Thyroid gland (tissue), 4 donors: Measurements from ENCODE around the gene LRIG1. TPM values are rescaled to one million over a fixed set of nuclear protein-coding genes. Genes with fewer than 3 reads are reported as not detected.

Experiments
- DNase-seq, 2 donors: peaks; one replicate each; pipeline ENCODE4 v3.0.0-alpha.2; 2019
- H3K27ac ChIP-seq, 3 donors: fragments of 200-600 bp; sonication (generic); 1 replicate in 2 of 3; 2 replicates in 1 of 3; pipeline ENCODE4 v1.5.1; 2016 to 2019; ENCODE audit warnings: mild to moderate bottlenecking in 1 of 3, moderate library complexity in 1 of 3
- H3K27me3 ChIP-seq: fragments of 200-600 bp; sonication (generic); one replicate; pipeline ENCODE4 v1.5.1; 2019
- H3K36me3 ChIP-seq, 2 donors: fragments of 200-600 bp; sonication (generic); one replicate each; pipeline ENCODE4 v1.5.1; 2016 to 2019
- H3K4me1 ChIP-seq, 2 donors: fragments of 200-600 bp; sonication (generic); one replicate each; pipeline ENCODE4 v1.5.1; 2017 to 2019
- H3K4me3 ChIP-seq, 3 donors: fragments of 200-600 bp; sonication (generic); replicated peaks in 1 of 3; 1 replicate in 2 of 3; 2 replicates in 1 of 3; pipeline ENCODE4 v1.5.1; 2016; ENCODE audit warnings: mild to moderate bottlenecking in 1 of 3
- H3K9me3 ChIP-seq: fragments of 200-600 bp; sonication (generic); one replicate; pipeline ENCODE4 v1.5.1; 2017
- POLR2A ChIP-seq, 2 donors: fragments of 450-650 bp; IDR thresholded peaks; one replicate each; pipeline ENCODE4 v1.6.1; 2017; ENCODE audit warnings: antibody characterized with exemption in 2 of 2, mild to moderate bottlenecking in 2 of 2, moderate library complexity in 1 of 2
- WGBS, 2 donors: methylation state at CpG; one replicate each; pipeline ENCODE4 v1.1.5; 2017; 5-methylcytosine and 5-hydroxymethylcytosine counted together
- intact Hi-C: fragments of 100-400 bp; cut with DNase I; formaldehyde crosslinking; loops from one replicate; pipeline ENCODE4 v1.15.1; 2023
- total RNA-seq, 4 donors: library from RNA; depleted of rRNA; stranded (reverse); fragments of >200 nt; gene quantifications; one replicate each; pipeline ENCODE4 v1.2.3, GENCODE V29; 2016
- TF ChIP-seq, protein P1 (sequence below), 6 experiments: fragments of 200-600 bp in 3 of 6; fragments of 450-650 bp in 3 of 6; sonication (generic) in 3 of 6; IDR thresholded peaks; one replicate each; pipeline ENCODE4 v1.5.1; 2016 to 2019; ENCODE audit warnings: antibody characterized with exemption in 6 of 6, mild to moderate bottlenecking in 2 of 6, inconsistent platforms in 1 of 6, moderate library complexity in 1 of 6

LRIG1 gene
- total RNA-seq, 4 donors from 2014 or later, result 45.8 to 69.7 (median 61.7) TPM

DNA sequence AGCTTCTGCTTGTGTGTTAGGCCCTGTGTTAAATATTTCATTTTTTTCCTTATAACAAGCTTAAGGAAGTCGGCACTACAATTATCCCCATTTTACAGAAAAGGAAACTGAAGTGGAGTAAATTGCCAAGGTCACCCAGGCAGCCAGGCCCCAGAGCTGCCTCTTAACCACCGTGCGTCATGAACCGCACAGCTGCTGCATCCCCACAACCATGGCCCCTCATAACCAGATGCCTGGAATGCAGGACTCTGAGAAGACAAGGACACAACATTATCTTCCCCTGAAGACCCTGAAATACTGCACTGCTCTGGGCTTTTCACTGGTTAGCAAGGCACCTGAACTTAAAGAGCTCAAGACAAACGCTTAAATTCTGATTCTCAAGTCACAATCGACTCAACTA is 14.6 kb downstream of the LRIG1 start:
- no peak for DNase-seq
- no peaks in the 10 kb centered on the region for H3K36me3 ChIP-seq
- no peaks in the 10 kb centered on the region for H3K27me3 ChIP-seq
- intact Hi-C loops, result no loop called here
- no peaks in the 10 kb centered on the region for H3K9me3 ChIP-seq
- H3K4me1 ChIP-seq, result peaks cover 54 to 73% of the 10 kb centered on the region in 2 donors
- peak overlapping the region in 2 of 3 donors; percentile 18 to 24 for H3K27ac ChIP-seq
- TF ChIP-seq, protein P1, sequence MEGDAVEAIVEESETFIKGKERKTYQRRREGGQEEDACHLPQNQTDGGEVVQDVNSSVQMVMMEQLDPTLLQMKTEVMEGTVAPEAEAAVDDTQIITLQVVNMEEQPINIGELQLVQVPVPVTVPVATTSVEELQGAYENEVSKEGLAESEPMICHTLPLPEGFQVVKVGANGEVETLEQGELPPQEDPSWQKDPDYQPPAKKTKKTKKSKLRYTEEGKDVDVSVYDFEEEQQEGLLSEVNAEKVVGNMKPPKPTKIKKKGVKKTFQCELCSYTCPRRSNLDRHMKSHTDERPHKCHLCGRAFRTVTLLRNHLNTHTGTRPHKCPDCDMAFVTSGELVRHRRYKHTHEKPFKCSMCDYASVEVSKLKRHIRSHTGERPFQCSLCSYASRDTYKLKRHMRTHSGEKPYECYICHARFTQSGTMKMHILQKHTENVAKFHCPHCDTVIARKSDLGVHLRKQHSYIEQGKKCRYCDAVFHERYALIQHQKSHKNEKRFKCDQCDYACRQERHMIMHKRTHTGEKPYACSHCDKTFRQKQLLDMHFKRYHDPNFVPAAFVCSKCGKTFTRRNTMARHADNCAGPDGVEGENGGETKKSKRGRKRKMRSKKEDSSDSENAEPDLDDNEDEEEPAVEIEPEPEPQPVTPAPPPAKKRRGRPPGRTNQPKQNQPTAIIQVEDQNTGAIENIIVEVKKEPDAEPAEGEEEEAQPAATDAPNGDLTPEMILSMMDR (IDR thresholded peaks at IDR 0.05), result no peak
- no peak for TF ChIP-seq POLR2A (IDR thresholded peaks at IDR 0.05)
- H3K4me3 ChIP-seq, result no peak overlapping the region
- 85 to 88% methylated on average over 6 of the region's 6 CpGs for WGBS, 2 donors

DNA sequence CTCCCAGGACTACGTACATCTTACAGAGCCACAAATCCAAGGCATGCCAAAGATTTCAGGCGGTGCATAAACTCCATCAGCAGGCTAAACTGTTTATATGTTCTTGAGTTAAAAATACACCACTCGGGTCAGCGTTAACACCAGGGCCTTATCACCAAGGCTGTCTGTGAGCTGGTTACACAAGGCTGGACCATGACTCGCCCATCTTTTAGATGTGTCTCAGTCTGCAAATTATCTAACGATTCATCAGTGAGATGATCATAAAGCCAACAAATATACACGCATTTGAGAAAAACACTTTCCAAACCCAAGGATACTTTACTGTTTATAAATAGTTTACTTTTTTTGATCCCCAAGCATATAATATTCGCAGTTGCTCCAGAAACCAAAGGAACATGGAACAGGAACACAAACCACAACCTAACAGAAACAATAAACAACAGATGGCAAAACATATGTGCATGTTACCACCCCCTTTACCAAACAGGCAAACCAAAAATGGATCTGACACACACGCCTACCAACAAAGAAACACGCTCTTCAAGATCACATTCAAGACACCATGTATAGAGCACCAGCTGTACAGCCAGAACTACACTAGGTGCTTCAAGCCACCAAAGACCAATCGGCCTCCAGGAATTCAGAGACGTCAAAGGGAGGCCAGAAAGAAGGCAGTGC is 15.4 kb downstream of the LRIG1 start:
- no peak overlapping the region for H3K4me3 ChIP-seq
- no peak for DNase-seq
- peaks cover 50 to 73% of the 10 kb centered on the region in 2 donors for H3K4me1 ChIP-seq
- H3K27ac ChIP-seq, result no peak overlapping the region
- WGBS, 2 donors, result 90% methylated on average over 12 of the region's 12 CpGs
- no peak for TF ChIP-seq POLR2A (IDR thresholded peaks at IDR 0.05)
- TF ChIP-seq, protein P1 (IDR thresholded peaks at IDR 0.05), result no peak
- no peaks in the 10 kb centered on the region for H3K27me3 ChIP-seq
- no peaks in the 10 kb centered on the region for H3K36me3 ChIP-seq
- H3K9me3 ChIP-seq, result no peaks in the 10 kb centered on the region
- intact Hi-C loops, result no loop called here

DNA sequence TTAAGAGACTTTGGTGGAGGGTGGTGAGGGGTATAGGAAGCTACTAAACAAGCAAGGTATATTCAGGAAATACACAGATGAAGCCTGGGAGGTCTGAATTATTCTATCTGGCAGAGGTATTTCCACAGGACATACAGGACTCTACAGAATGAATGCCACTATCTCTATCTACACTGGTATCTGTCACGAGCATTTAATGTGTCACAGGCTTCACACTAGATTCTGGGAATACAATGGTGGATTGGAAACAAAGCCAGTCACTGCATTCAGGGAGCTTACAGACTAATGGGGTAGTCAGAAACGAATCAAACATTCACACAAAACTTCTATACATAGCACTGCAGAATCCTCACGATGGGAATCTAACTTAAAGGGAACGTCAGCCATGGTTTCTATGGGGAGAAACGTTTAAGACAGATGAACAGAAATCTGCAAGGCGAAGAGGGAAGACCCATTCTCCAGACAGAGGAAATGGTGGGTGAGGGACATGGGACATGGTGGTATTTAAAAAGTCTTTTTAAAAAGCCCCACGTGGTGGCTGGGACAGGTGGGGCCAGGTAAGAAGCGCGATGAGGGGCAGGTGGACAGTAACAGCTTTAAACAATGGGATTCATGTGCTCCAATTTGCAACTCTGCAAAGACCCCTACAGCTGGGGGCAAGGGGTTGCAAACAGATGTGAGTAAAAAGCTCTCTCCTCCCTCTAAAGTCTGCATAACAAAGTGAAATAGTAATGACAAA is 16.5 kb downstream of the LRIG1 start:
- H3K4me1 ChIP-seq, result peaks cover 42 to 63% of the 10 kb centered on the region in 2 donors
- 89% methylated on average over 9 of the region's 9 CpGs for WGBS, 2 donors
- no peaks in the 10 kb centered on the region for H3K36me3 ChIP-seq
- no peak for DNase-seq
- H3K27me3 ChIP-seq, result no peaks in the 10 kb centered on the region
- intact Hi-C loops, result no loop called here
- no peaks in the 10 kb centered on the region for H3K9me3 ChIP-seq
- H3K27ac ChIP-seq, result peak overlapping the region in 2 of 3 donors; percentile 79 to 80
- H3K4me3 ChIP-seq, result no peak overlapping the region
- TF ChIP-seq, protein P1 (IDR thresholded peaks at IDR 0.05), result no peak
- TF ChIP-seq POLR2A (IDR thresholded peaks at IDR 0.05), result no peak

DNA sequence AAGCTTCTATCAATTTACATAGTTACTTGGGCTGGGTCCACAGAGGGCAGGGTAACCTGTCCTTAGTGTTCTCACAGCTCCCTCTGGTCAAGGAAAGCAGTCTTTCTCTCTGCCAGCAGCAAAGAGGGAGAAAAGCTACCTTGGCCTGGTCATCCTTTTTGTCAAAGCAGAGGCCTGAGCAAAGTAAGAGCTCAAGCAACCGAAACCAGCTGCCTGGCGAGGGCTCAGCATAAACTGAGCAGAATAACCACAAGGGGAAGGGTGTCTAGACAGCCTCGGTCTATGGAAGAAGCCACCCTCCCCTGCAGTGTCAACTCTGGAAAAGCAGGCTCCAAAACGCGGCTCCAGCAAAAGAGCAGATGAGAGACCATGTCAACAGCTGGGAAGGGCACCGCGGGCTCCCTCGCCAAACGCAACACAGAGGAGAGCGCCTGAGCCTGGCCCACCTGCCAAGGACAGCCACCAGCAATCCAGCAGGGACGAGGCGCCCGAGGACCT is 17.4 kb downstream of the LRIG1 start:
- Histone ChIP-seq H3K36me3 (no peaks in the 10 kb centered on the region), H3K4me1 (peaks cover 42 to 61% of the 10 kb centered on the region in 2 donors), H3K9me3 (no peaks in the 10 kb centered on the region), H3K4me3 (no peak overlapping the region), H3K27ac (peak overlapping the region; percentile 78 to 80 (median 79)), H3K27me3 (no peaks in the 10 kb centered on the region)
- TF ChIP-seq, protein P1 (IDR thresholded peaks at IDR 0.05), result peak in 1 of 6 experiments; percentile 18
- TF ChIP-seq POLR2A (IDR thresholded peaks at IDR 0.05), result no peak
- peak; percentile 41 to 60 for DNase-seq
- WGBS, 2 donors, result 67 to 68% methylated on average over 13 of the region's 13 CpGs
- intact Hi-C loops, result no loop called here

DNA sequence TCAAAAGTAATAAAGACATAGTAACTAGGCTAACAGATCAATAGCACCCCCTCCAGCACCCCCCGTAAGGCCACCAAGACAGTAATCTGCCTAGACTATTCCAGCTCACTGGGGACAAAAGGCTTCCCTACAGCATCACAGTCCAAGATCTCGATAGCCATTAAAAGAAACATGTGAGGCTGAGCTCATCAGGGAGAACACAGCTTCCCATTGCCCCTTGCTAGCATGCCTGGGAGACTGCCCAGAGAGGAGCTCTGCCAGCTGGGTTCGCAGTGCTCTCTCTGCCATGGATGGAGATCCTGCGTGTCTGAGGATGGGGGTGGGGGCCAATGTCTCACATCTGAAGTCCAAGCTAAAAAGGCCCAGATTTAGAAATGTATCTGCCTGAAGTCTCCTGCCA is 17.8 kb downstream of the LRIG1 start:
- Histone ChIP-seq H3K27me3 (no peaks in the 10 kb centered on the region), H3K36me3 (no peaks in the 10 kb centered on the region), H3K4me3 (no peak overlapping the region), H3K4me1 (peaks cover 42 to 61% of the 10 kb centered on the region in 2 donors), H3K9me3 (no peaks in the 10 kb centered on the region), H3K27ac (peak overlapping the region; percentile 78 to 80 (median 79))
- DNase-seq, result peak; percentile 77 to 82
- TF ChIP-seq POLR2A (IDR thresholded peaks at IDR 0.05), result peak in 1 of 2 donors; percentile 16
- TF ChIP-seq, protein P1 (IDR thresholded peaks at IDR 0.05), result no peak
- intact Hi-C loops, result no loop called here
- 27 to 33% methylated on average over 4 of the region's 4 CpGs for WGBS, 2 donors
